GM19463 (cell line): Measurements from ENCODE around the gene MLLT10.

Experiments
- ATAC-seq: cut with Tn5 transposase; IDR thresholded peaks from one replicate; pipeline ENCODE4 v1.9.1; 2021; ENCODE audit warnings: mild to moderate bottlenecking, moderate library complexity; ENCODE audit not compliant: unreplicated experiment

The MLLT10 gene

GRCh38 chr10:21533467-21534279 is at the start of gene MLLT10:
Gene MLLT10, plus strand, starts transcription at chr10:21534232. Its CDS starts 413 bp downstream, at chr10:21534645.
- ATAC-seq: peak; percentile 87

- ATAC-seq: no peak
Observed at GRCh38 chr10:21487416-21488180, 46.4 kb upstream of the MLLT10 start.

GRCh38 chr10:21488246-21488956 is 45.6 kb upstream of the MLLT10 start:
- ATAC-seq: peak; percentile 20

GRCh38 chr10:21488957-21489446 is 45.0 kb upstream of the MLLT10 start:
- peak; percentile 57 for ATAC-seq

- ATAC-seq: no peak
Observed at GRCh38 chr10:21490028-21490710, 43.9 kb upstream of the MLLT10 start.

- ATAC-seq: no peak
Observed at GRCh38 chr10:21490711-21491105, 43.3 kb upstream of the MLLT10 start.

- no peak for ATAC-seq
Observed at GRCh38 chr10:21492421-21492820, 41.6 kb upstream of the MLLT10 start.

- no peak for ATAC-seq
Observed at GRCh38 chr10:21493784-21494183, 40.2 kb upstream of the MLLT10 start.

- peak; percentile 26 for ATAC-seq
Observed at GRCh38 chr10:21494191-21495001, 39.6 kb upstream of the MLLT10 start.

- ATAC-seq: no peak
Observed at GRCh38 chr10:21495002-21495751, 38.9 kb upstream of the MLLT10 start.

GRCh38 chr10:21495752-21496342 is 38.2 kb upstream of the MLLT10 start:
- peak; percentile 72 for ATAC-seq

GRCh38 chr10:21496343-21497176 is 37.5 kb upstream of the MLLT10 start:
- ATAC-seq: peak; percentile 36

- no peak for ATAC-seq
Observed at GRCh38 chr10:21497177-21497807, 36.7 kb upstream of the MLLT10 start.

- no peak for ATAC-seq
Observed at GRCh38 chr10:21498377-21498776, 35.7 kb upstream of the MLLT10 start.

- ATAC-seq: no peak
Observed at GRCh38 chr10:21498986-21499385, 35.0 kb upstream of the MLLT10 start.

- ATAC-seq: no peak
Observed at GRCh38 chr10:21499701-21500577, 34.1 kb upstream of the MLLT10 start.

- ATAC-seq: no peak
Observed at GRCh38 chr10:21500578-21500910, 33.5 kb upstream of the MLLT10 start.
